Measurements from ENCODE around the gene UBB. TPM values are rescaled to one million over a fixed set of nuclear protein-coding genes. Genes with fewer than 3 reads are reported as not detected.

Gene UBB
- total RNA-seq, 4 donors from 2014 or later: 426 to 1,167 (median 805) TPM

DNA sequence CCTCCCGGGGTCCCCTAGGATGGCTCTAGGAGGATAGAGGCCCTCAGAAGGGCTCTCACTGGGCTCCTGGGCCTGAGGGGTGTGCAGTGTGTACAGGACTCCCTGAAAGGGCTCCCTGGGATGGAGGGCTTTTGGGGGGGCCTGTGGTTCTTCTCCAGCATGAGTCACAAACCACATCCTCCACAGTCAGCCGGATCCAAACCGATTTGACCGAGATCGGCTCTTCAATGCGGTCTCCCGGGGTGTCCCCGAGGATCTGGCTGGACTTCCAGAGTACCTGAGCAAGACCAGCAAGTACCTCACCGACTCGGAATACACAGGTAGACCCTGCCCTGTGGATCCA, 39.0 kb downstream of the UBB start:
- no peaks in the 10 kb centered on the region for H3K36me3 ChIP-seq
- 72% methylated on average over 10 of the region's 10 CpGs; no CpG with 5 or more reads in 1 of the 2 donors for WGBS, 2 donors (ENCODE audit: low coverage in 1 of 2)
- no peaks in the 10 kb centered on the region for H3K9me3 ChIP-seq
- in situ Hi-C loops (cut with MboI; ENCODE audit: low pct_ligation_motif_present in 1 of 4, low pct_unique_long_range_greater_than_20kb in 1 of 4, low sequenced_read_pairs in 3 of 4) (no loop called here), intact Hi-C loops (cut with DNase I; ENCODE audit: low total_unique reads) (no loop called here)
- no peak overlapping the region for H3K4me3 ChIP-seq
- peak overlapping the region; percentile 63 to 78 (median 72) for H3K27ac ChIP-seq
- DNase-seq: no peak
- H3K27me3 ChIP-seq: no peaks in the 10 kb centered on the region
- H3K4me1 ChIP-seq: peaks cover 3 to 35% (median 16%) of the 10 kb centered on the region in 4 donors
- no peak for TF ChIP-seq CTCF (IDR thresholded peaks at IDR 0.05)
- TF ChIP-seq EP300 (IDR thresholded peaks at IDR 0.05; ENCODE audit: low read depth): no peak
- TF ChIP-seq POLR2AphosphoS5 (IDR thresholded peaks at IDR 0.05): no peak
- TF ChIP-seq POLR2A (IDR thresholded peaks at IDR 0.05): no peak

DNA sequence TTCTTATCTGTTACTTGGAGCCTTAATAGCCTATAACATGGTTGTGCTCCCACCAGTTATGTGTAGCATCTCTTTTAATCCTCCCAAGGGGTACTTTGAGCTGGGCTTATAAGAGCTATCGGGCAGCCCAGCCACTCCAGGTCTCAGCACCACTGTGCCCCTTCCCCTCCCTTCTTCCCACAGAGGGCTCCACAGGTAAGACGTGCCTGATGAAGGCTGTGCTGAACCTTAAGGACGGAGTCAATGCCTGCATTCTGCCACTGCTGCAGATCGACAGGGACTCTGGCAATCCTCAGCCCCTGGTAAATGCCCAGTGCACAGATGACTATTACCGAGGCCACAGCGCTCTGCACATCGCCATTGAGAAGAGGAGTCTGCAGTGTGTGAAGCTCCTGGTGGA, 41.5 kb downstream of the UBB start:
- no peaks in the 10 kb centered on the region for H3K27me3 ChIP-seq
- TF ChIP-seq POLR2AphosphoS5 (IDR thresholded peaks at IDR 0.05): no peak
- TF ChIP-seq CTCF (IDR thresholded peaks at IDR 0.05): no peak
- no peak for TF ChIP-seq EP300 (IDR thresholded peaks at IDR 0.05; ENCODE audit: low read depth)
- no peak for TF ChIP-seq POLR2A (IDR thresholded peaks at IDR 0.05)
- intact Hi-C loops (cut with DNase I; ENCODE audit: low total_unique reads): no loop called here
- no peak overlapping the region for H3K27ac ChIP-seq
- in situ Hi-C loops (cut with MboI; ENCODE audit: low pct_ligation_motif_present in 1 of 4, low pct_unique_long_range_greater_than_20kb in 1 of 4, low sequenced_read_pairs in 3 of 4): no loop called here
- no peaks in the 10 kb centered on the region for H3K9me3 ChIP-seq
- peaks cover 3 to 28% (median 13%) of the 10 kb centered on the region in 4 donors for H3K4me1 ChIP-seq
- H3K36me3 ChIP-seq: peaks cover 0 to 4% (median 0%) of the 10 kb centered on the region in 4 donors
- no peak overlapping the region for H3K4me3 ChIP-seq
- 90 to 100% methylated on average over 1 to 7 of the region's 7 CpGs for WGBS, 2 donors (ENCODE audit: low coverage in 1 of 2)
- DNase-seq: no peak

DNA sequence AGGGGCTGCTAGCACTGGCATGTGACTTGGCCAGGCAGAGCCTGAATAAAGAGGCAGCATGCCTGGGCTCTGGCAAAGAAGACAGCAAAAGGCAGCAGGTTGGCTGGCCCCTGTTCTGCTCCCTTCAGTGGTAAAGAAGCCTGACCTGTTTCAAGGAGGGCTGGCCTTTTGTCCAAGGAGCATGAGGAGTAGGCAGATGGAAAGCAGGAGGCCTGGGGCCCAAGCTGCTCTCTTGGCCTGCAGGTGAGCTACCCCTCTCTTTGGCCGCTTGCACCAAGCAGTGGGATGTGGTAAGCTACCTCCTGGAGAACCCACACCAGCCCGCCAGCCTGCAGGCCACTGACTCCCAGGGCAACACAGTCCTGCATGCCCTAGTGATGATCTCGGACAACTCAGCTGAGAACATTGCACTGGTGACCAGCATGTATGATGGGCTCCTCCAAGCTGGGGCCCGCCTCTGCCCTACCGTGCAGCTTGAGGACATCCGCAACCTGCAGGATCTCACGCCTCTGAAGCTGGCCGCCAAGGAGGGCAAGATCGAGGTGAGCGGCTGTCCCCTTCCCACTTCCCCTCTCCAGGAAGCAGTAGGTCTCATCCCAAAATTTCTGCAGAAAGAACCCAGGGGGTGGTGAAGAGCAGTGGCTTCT, 42.5 kb downstream of the UBB start:
- Histone ChIP-seq H3K4me1 (peaks cover 3 to 19% (median 9%) of the 10 kb centered on the region in 4 donors), H3K27me3 (no peaks in the 10 kb centered on the region), H3K4me3 (no peak overlapping the region), H3K27ac (no peak overlapping the region), H3K9me3 (no peaks in the 10 kb centered on the region), H3K36me3 (peaks cover 0 to 4% (median 0%) of the 10 kb centered on the region in 4 donors)
- intact Hi-C loops (cut with DNase I; ENCODE audit: low total_unique reads): no loop called here
- in situ Hi-C loops (cut with MboI; ENCODE audit: low pct_ligation_motif_present in 1 of 4, low pct_unique_long_range_greater_than_20kb in 1 of 4, low sequenced_read_pairs in 3 of 4): no loop called here
- WGBS, 2 donors (ENCODE audit: low coverage in 1 of 2): 96% methylated on average over 8 of the region's 10 CpGs; no CpG with 5 or more reads in 1 of the 2 donors
- DNase-seq: no peak
- TF ChIP-seq POLR2A (IDR thresholded peaks at IDR 0.05) (no peak), CTCF (IDR thresholded peaks at IDR 0.05) (no peak), POLR2AphosphoS5 (IDR thresholded peaks at IDR 0.05) (no peak), EP300 (IDR thresholded peaks at IDR 0.05; ENCODE audit: low read depth) (no peak)

DNA sequence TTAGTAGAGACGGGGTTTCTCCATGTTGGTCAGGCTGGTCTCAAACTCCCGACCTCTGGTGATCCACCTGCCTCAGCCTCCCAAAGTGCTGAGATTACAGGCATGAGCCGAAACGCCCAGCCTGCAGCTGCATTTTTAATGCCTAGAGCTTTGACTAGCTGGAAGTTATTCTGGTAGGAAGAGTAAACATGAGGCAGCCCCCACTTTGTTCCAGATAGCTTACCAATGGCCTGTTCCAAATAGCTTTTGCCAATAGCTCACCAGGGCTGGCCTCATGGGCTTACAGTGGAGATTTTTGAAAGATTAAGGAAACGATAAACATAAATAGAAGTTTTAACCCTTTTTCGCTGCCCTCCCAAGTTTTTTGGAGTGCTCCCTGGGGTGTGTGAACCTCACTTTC, 44.3 kb downstream of the UBB start:
- H3K36me3 ChIP-seq: peaks cover 0 to 4% (median 0%) of the 10 kb centered on the region in 4 donors
- TF ChIP-seq EP300 (IDR thresholded peaks at IDR 0.05; ENCODE audit: low read depth): no peak
- TF ChIP-seq CTCF (IDR thresholded peaks at IDR 0.05): no peak
- TF ChIP-seq POLR2A (IDR thresholded peaks at IDR 0.05): no peak
- no peak for TF ChIP-seq POLR2AphosphoS5 (IDR thresholded peaks at IDR 0.05)
- WGBS, 2 donors (ENCODE audit: low coverage in 1 of 2): 48 to 64% methylated on average over 3 to 6 of the region's 6 CpGs

More for the DNA sequence above, 44.3 kb downstream of the UBB start:
- no peak overlapping the region for H3K27ac ChIP-seq
- no peak for DNase-seq
- intact Hi-C loops (cut with DNase I; ENCODE audit: low total_unique reads) (no loop called here), in situ Hi-C loops (cut with MboI; ENCODE audit: low pct_ligation_motif_present in 1 of 4, low pct_unique_long_range_greater_than_20kb in 1 of 4, low sequenced_read_pairs in 3 of 4) (no loop called here)
- H3K27me3 ChIP-seq: no peaks in the 10 kb centered on the region
- H3K9me3 ChIP-seq: no peaks in the 10 kb centered on the region
- H3K4me3 ChIP-seq: no peak overlapping the region
- peaks cover 0 to 3% (median 0%) of the 10 kb centered on the region in 4 donors for H3K4me1 ChIP-seq
